Natural killer cell (primary cell): ENCODE data around the gene PPP2R2C. TPM values are rescaled to one million over a fixed set of nuclear protein-coding genes. Genes with fewer than 3 reads are reported as not detected.

Source experiments
- ATAC-seq, 3 donors: fragments of 150-1000 bp in 2 of 3; fragments of 200-7000 bp in 1 of 3; cut with Tn5 transposase; 1 replicate in 1 of 3; 2 replicates in 2 of 3; pipeline ENCODE4 v1.10.0; 2021; ENCODE audit warnings: mild to moderate bottlenecking in 2 of 3, moderate library complexity in 2 of 3
- DNase-seq, 2 donors: peaks; one replicate each; pipeline versions ENCODE4 v3.0.0 to v3.0.0-alpha.2; 2013 to 2021; ENCODE audit warnings: mixed read lengths in 1 of 2
- H3K27ac ChIP-seq: one replicate; pipeline ENCODE4 v1.5.1; 2013; ENCODE audit warnings: mild to moderate bottlenecking, low read length
- H3K27me3 ChIP-seq: one replicate; pipeline ENCODE4 v1.6.1; 2013; ENCODE audit warnings: low read length; ENCODE audit not compliant: control insufficient read depth, insufficient read depth
- H3K36me3 ChIP-seq: one replicate; pipeline ENCODE4 v1.6.1; 2013; ENCODE audit warnings: low read length; ENCODE audit not compliant: control insufficient read depth, insufficient read depth
- H3K4me1 ChIP-seq: one replicate; pipeline ENCODE4 v1.6.1; 2013; ENCODE audit warnings: low read length; ENCODE audit not compliant: control insufficient read depth, insufficient read depth
- H3K4me3 ChIP-seq: one replicate; pipeline ENCODE4 v1.5.1; 2013; ENCODE audit warnings: low read length
- H3K9me3 ChIP-seq: one replicate; pipeline ENCODE4 v1.6.1; 2013; ENCODE audit warnings: low read length; ENCODE audit not compliant: control insufficient read depth, insufficient read depth
- H3K27ac Mint-ChIP-seq, 2 donors: one replicate each; pipeline ENCODE4 v1.8.0; 2022; ENCODE audit warnings: mild to moderate bottlenecking in 2 of 2, mixed read lengths in 2 of 2, moderate library complexity in 1 of 2
- H3K27me3 Mint-ChIP-seq, 2 donors: one replicate each; pipeline ENCODE4 v1.8.0; 2022; ENCODE audit warnings: low read depth in 2 of 2, mixed read lengths in 2 of 2
- H3K36me3 Mint-ChIP-seq: one replicate; pipeline ENCODE4 v1.8.0; 2022; ENCODE audit warnings: mixed read lengths
- H3K4me1 Mint-ChIP-seq, 2 donors: one replicate each; pipeline ENCODE4 v1.8.0; 2022; ENCODE audit warnings: mixed read lengths in 2 of 2
- H3K4me3 Mint-ChIP-seq: one replicate; pipeline ENCODE4 v1.8.0; 2022; ENCODE audit warnings: mild to moderate bottlenecking, moderate library complexity, mixed read lengths
- H3K9me3 Mint-ChIP-seq, 2 donors: one replicate each; pipeline ENCODE4 v1.8.0; 2022; ENCODE audit warnings: mixed read lengths in 2 of 2
- CTCF ChIP-seq: fragments of 200-600 bp; IDR thresholded peaks from one replicate; pipeline ENCODE4 v1.8.0; 2022; ENCODE audit warnings: antibody characterized with exemption
- WGBS: methylation state at CpG from one replicate; pipeline ENCODE4 v1.1.7; 2013; ENCODE audit warnings: missing lambda C conversion rate; ENCODE audit not compliant: insufficient coverage; 5-methylcytosine and 5-hydroxymethylcytosine counted together
- intact Hi-C: fragments of 100-400 bp; cut with micrococcal nuclease; formaldehyde crosslinking; loops from one replicate; pipeline ENCODE4 v1.14.2; 2022
- total RNA-seq, 4 donors: library from RNA; stranded (reverse); fragments of 120-200 nt in 1 of 4; gene quantifications; one replicate each; pipeline versions ENCODE4 v1.2.3 to v1.2.4, GENCODE V29; 2013 to 2022

Gene PPP2R2C
- total RNA-seq, 3 donors from 2014 or later (not counting 1 experiment from before 2014, with no cell fraction given), result not detected

GRCh38 chr4:6475492-6476020, 3.1 kb upstream of the PPP2R2C start:
- Mint-ChIP-seq H3K9me3 (no peaks in the 10 kb centered on the region), H3K27me3 (peaks cover 35 to 41% of the 10 kb centered on the region in 2 donors), H3K4me3 (no peak overlapping the region), H3K27ac (no peak overlapping the region), H3K36me3 (no peaks in the 10 kb centered on the region), H3K4me1 (no peaks in the 10 kb centered on the region)
- intact Hi-C loops, result no loop called here
- TF ChIP-seq CTCF, result no peak
- DNase-seq, result no peak
- no peaks in the 10 kb centered on the region for H3K36me3 ChIP-seq
- H3K4me1 ChIP-seq, result no peaks in the 10 kb centered on the region
- ATAC-seq, result no peak
- no peaks in the 10 kb centered on the region for H3K9me3 ChIP-seq
- no peak overlapping the region for H3K4me3 ChIP-seq
- WGBS, result 93% methylated on average over 11 of the region's 11 CpGs
- no peaks in the 10 kb centered on the region for H3K27me3 ChIP-seq
- H3K27ac ChIP-seq, result no peak overlapping the region

- Mint-ChIP-seq H3K27ac (no peak overlapping the region), H3K36me3 (no peaks in the 10 kb centered on the region), H3K4me1 (no peaks in the 10 kb centered on the region), H3K4me3 (no peak overlapping the region), H3K9me3 (no peaks in the 10 kb centered on the region), H3K27me3 (peaks cover 38% of the 10 kb centered on the region in 2 donors)
- Histone ChIP-seq H3K9me3 (no peaks in the 10 kb centered on the region), H3K27ac (no peak overlapping the region), H3K36me3 (no peaks in the 10 kb centered on the region), H3K4me3 (no peak overlapping the region), H3K27me3 (peaks cover 6% of the 10 kb centered on the region), H3K4me1 (peaks cover 3% of the 10 kb centered on the region)
- intact Hi-C loops, result no loop called here
- 73% methylated on average over 9 of the region's 9 CpGs for WGBS
- DNase-seq, result no peak
- ATAC-seq, result no peak
- no peak for TF ChIP-seq CTCF
Measured at GRCh38 chr4:6474705-6475457, 2.5 kb upstream of the PPP2R2C start.

GRCh38 chr4:6474053-6474568, 1.7 kb upstream of the PPP2R2C start:
- intact Hi-C loops, result no loop called here
- ATAC-seq (no peak), DNase-seq (no peak)
- Histone ChIP-seq H3K4me3 (no peak overlapping the region), H3K36me3 (no peaks in the 10 kb centered on the region), H3K9me3 (no peaks in the 10 kb centered on the region), H3K27ac (no peak overlapping the region), H3K27me3 (peaks cover 7% of the 10 kb centered on the region), H3K4me1 (peaks cover 3% of the 10 kb centered on the region)
- Mint-ChIP-seq H3K9me3 (no peaks in the 10 kb centered on the region), H3K36me3 (no peaks in the 10 kb centered on the region), H3K27me3 (peaks cover 40 to 44% of the 10 kb centered on the region in 2 donors), H3K4me1 (no peaks in the 10 kb centered on the region), H3K27ac (no peak overlapping the region), H3K4me3 (no peak overlapping the region)
- WGBS, result 55% methylated on average over 5 of the region's 5 CpGs
- TF ChIP-seq CTCF, result no peak
